Stomach (tissue), 4 donors: ENCODE results near the gene HADHB.

ENCODE experiments used
- CTCF ChIP-seq, 7 experiments: fragments of 450-650 bp in 4 of 7; fragments of 200-600 bp in 3 of 7; sonication (generic) in 3 of 7; IDR thresholded peaks; one replicate each; pipeline ENCODE4 v1.5.1; 2016 to 2019; ENCODE audit warnings: antibody characterized with exemption in 7 of 7, control low read depth in 2 of 7, mild to moderate bottlenecking in 1 of 7
- POLR2A ChIP-seq, 4 donors: fragments of 450-650 bp; IDR thresholded peaks; one replicate each; pipeline ENCODE4 v1.6.1; 2016; ENCODE audit warnings: antibody characterized with exemption in 4 of 4, control low read depth in 2 of 4, mild to moderate bottlenecking in 1 of 4, moderate library complexity in 1 of 4
- POLR2AphosphoS5 ChIP-seq, 3 donors: sonication (generic); formaldehyde crosslinking; IDR thresholded peaks; one replicate each; pipeline ENCODE4 v1.6.1; 2016; ENCODE audit warnings: antibody characterized with exemption in 3 of 3

DNA sequence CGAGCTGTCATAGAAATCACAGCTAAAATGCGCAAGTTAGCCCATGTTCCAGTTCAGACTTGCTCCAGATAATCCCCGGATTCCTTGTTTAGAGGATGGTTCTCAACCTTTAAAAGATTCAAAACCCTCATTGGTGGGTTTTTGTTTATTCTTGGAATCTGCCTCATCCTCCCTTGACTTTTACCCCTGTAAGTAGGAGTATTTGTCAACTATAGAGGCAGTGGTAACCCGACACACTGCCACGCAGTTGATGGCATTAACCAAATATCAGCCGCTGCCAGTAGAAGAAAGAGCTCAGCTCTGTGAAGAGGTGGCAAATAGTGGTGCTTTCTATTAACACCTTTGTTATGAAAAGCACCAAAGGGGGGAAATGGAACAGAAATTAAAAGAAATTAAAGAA is 60.8 kb downstream of the HADHB start:
- no peak for TF ChIP-seq POLR2AphosphoS5 (IDR thresholded peaks at IDR 0.05)
- no peak for TF ChIP-seq POLR2A (IDR thresholded peaks at IDR 0.05)
- TF ChIP-seq CTCF (IDR thresholded peaks at IDR 0.05): no peak
